Fibroblast of skin of abdomen (primary cell): Measurements from ENCODE around the gene CSGALNACT2. TPM values are rescaled to one million over a fixed set of nuclear protein-coding genes. Genes with fewer than 3 reads are reported as not detected.
"Not testable (repeated sequence)": the region's sequence is repeated elsewhere in the genome, so short reads cannot be mapped to it uniquely, and the experiment has no call there.

Source experiments
- DNase-seq: peaks from one replicate; pipeline ENCODE4 v3.0.0-alpha.2; 2013
- polyA plus RNA-seq, 2 experiments: library from polyadenylated mRNA; unstranded; fragments of 120-200 nt; gene quantifications; one replicate each; pipeline ENCODE4 v1.2.1, GENCODE V29; 2013; ENCODE audit not compliant: insufficient read length in 2 of 2

The CSGALNACT2 gene, protein sequence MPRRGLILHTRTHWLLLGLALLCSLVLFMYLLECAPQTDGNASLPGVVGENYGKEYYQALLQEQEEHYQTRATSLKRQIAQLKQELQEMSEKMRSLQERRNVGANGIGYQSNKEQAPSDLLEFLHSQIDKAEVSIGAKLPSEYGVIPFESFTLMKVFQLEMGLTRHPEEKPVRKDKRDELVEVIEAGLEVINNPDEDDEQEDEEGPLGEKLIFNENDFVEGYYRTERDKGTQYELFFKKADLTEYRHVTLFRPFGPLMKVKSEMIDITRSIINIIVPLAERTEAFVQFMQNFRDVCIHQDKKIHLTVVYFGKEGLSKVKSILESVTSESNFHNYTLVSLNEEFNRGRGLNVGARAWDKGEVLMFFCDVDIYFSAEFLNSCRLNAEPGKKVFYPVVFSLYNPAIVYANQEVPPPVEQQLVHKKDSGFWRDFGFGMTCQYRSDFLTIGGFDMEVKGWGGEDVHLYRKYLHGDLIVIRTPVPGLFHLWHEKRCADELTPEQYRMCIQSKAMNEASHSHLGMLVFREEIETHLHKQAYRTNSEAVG
- 21.6 TPM for polyA plus RNA-seq (2013, experiment 1 of 2; ENCODE audit: insufficient read length)
- polyA plus RNA-seq (2013, experiment 2 of 2; ENCODE audit: insufficient read length), result 21.4 TPM

DNA sequence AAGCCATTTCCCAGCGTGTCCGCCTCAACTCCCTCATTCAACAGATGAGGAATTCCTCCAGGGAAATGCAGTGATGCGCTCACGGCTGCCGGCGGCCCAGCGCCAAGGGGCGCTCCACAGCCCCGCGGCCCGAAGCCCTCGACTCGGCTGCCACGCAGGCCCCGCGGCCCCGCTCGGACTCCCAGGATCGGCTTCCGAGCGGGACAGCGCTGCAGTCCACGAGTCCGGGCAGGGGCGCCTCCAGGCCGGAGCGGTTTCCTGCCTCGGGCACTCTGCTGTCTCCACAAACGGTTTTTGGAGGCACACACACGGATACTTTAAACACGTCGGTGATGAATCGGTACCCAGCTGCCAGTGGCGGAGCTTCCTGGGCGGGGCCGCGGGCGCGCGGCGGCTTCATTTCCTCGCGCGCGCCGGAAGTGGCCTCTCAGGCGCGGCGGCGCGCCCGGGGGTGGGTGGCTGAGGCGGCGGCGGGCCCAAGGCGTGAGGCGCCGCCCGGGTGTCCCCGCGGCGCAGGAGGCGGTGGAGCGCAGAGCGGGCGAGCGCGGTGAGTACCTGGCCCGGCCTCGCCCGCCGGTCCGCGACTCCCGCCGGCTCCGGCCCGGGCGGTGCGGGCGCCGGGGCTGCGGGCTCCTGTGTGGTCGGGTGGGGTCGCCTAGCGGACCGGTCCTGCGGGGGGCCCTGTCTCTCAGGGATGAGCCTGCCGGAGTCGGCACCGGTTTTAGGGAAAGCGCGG, at the start of gene CSGALNACT2:
Gene CSGALNACT2, plus strand, starts transcription at position 425 of the 736 bp plus-strand sequence. CDS start 16,705 bp downstream, outside the sequence.
- DNase-seq, result peak; percentile 85

DNA sequence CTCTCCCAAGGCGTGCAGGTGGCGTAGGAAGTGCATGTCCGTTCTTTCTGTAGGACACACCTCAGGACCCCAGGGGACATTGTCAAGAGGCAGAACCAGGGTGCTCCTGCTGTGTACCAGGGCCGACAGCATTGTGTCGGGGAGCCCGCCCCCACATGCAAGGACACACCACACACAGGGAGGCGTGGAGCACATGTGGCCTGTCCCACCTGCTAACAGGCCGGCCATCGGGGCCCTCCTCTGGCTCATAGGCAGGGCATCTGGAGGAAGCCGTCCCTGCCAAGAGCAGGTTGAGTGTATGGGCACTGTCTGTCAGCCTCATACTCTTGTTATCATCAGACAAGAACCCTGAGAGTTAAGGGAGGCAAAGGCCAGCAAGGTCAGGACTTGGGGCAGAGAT, 48.7 kb upstream of the CSGALNACT2 start:
- DNase-seq, result no peak

DNA sequence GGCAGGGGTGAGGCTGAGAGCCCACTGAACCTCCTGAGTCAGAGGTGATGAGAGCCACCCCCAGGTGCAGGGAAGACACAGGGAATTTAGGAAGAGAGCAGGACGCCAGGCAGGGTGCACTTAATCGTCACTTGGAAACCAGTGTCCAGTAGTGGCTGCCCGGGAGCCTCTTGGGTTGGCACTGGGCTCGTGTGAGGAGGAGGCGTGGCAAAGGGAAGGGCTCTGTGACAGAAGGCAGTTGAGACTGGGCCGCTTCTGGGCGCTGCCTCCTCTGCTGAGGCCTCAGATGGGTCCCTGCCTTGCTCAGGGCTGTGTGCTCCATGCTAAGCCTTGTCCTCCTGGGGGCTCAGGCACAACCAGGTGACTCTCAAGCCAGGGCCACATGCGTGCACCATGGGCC, 48.1 kb upstream of the CSGALNACT2 start:
- no peak for DNase-seq

DNA sequence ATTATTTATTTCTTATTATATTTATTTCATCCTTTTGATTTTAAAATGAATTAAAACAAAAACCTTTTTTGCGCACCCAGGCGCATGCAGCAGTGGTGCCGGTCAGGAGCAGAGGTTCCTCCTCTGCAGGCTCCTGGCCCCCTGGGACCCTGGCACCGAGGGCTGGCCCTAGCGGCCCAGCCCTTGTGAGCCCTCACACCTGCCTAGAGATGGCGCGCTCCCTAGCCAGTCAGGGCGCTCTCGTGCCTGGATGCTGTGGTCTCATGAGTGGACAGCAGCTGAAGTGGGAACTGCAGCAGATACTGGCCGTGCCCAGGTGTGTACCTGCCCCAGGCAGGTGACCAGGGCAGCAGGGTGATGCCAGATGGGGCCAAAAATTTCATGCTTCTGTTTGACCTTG, 47.6 kb upstream of the CSGALNACT2 start:
- no peak for DNase-seq

- no peak for DNase-seq
Measured at GRCh38 chr10:43091846-43092245, 46.4 kb upstream of the CSGALNACT2 start.

- DNase-seq, result no peak
Measured at GRCh38 chr10:43093423-43094076, 44.7 kb upstream of the CSGALNACT2 start.

GRCh38 chr10:43094085-43094484, 44.2 kb upstream of the CSGALNACT2 start:
- no peak for DNase-seq

DNA sequence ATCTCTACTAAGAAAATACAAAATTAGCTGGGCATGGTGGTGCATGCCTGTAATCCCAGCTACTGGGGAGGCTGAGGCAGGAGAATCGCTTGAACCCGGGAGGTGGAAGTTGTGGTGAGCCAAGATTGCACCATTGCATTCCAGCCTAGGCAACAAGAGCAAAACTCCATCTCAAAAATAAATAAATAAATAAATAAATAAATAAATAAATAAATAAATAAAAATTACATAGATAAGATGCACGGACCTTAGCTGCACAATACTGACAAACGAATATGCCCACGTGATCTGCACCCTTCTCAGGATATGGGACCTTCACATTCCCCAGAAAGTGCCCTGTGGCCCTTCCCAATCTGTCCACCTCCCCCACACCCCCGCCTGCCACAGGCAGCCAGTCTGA, 38.9 kb upstream of the CSGALNACT2 start:
- DNase-seq, result not testable (repeated sequence)

GRCh38 chr10:43099928-43100327, 38.3 kb upstream of the CSGALNACT2 start:
- no peak for DNase-seq

DNA sequence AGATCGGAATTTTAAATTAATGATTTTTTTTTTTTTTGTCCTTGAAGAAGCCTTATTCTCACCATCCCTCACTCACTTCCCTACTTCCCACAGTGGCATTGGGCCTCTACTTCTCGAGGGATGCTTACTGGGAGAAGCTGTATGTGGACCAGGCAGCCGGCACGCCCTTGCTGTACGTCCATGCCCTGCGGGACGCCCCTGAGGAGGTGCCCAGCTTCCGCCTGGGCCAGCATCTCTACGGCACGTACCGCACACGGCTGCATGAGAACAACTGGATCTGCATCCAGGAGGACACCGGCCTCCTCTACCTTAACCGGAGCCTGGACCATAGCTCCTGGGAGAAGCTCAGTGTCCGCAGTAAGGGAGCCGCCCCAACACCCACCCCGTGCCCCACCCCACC, 37.9 kb upstream of the CSGALNACT2 start:
- no peak for DNase-seq

DNA sequence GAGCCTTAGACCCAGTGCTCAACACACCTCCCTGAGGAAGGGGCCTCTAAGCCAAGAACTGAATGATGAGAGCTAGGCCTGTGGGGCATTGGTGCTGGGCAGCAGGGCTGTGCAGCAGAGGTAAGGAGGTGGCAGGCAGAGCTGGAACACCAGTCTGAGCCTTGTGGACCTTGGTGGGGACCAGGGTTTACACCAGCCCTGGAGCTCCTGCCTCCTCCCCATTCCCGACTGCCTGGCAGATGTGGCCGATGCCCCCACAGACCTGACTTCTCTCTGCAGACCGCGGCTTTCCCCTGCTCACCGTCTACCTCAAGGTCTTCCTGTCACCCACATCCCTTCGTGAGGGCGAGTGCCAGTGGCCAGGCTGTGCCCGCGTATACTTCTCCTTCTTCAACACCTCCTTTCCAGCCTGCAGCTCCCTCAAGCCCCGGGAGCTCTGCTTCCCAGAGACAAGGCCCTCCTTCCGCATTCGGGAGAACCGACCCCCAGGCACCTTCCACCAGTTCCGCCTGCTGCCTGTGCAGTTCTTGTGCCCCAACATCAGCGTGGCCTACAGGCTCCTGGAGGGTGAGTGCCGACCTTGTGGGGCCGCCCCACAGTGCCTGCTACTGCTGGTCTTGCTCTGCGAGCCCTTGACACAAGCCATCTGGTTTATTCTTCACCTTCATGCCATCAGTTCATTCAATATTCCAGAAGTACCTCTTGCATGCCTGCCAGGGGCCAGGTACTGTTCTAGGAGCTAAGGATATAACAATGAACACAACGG, 36.0 kb upstream of the CSGALNACT2 start:
- DNase-seq, result no peak

DNA sequence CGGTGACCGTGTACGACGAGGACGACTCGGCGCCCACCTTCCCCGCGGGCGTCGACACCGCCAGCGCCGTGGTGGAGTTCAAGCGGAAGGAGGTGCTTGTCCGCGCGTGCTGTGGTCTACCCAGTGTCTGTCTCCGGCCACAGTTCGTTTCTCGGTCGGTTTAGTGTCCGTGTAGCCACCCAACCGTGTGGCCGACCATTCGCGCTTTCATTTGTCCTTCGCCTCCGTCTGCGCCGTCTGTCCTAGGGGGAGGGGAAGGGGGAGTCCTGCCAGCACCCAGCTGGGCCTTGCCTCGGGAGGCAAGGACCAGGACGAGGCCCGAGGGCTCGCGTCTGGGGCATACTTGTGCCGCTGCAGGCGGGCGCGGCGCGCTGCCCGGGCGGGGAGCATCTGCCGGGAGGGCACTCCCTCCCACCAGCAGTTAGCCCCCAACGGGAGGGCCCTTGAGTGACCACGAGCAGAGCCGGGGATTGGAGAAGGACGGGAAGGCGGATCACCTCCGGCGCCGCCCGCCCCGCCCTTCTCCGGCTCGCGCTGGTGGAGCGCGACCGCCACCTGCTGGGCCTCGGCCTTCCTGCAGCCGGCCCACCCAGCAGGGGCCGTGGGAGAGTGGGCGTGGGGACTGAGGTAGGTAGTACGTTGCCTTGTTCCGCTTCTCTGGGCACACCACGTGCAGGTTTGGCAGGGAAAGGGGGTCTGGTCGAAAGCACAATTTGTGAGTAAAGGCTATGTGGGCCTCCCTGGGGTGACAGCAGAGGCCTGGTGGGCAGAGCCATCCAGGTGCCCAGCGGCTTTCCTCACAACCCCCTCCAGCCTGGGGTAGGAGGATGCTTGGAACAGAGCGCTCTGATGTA, 32.9 kb upstream of the CSGALNACT2 start:
- peak; percentile 77 for DNase-seq

DNA sequence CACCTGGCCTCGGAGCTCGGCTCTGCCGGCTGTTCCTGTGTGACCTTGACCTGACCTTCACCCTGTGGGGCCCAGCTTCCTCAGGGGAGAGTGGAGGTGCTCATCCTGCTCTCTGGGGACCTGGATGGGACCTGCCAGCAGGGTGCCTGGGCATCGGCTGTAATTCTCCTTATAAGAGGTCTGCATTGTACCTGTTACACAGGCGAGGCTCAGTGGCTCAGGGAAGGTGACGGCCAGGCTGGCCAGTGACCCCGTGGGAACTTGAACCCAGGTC, 32.4 kb upstream of the CSGALNACT2 start:
- no peak for DNase-seq

DNA sequence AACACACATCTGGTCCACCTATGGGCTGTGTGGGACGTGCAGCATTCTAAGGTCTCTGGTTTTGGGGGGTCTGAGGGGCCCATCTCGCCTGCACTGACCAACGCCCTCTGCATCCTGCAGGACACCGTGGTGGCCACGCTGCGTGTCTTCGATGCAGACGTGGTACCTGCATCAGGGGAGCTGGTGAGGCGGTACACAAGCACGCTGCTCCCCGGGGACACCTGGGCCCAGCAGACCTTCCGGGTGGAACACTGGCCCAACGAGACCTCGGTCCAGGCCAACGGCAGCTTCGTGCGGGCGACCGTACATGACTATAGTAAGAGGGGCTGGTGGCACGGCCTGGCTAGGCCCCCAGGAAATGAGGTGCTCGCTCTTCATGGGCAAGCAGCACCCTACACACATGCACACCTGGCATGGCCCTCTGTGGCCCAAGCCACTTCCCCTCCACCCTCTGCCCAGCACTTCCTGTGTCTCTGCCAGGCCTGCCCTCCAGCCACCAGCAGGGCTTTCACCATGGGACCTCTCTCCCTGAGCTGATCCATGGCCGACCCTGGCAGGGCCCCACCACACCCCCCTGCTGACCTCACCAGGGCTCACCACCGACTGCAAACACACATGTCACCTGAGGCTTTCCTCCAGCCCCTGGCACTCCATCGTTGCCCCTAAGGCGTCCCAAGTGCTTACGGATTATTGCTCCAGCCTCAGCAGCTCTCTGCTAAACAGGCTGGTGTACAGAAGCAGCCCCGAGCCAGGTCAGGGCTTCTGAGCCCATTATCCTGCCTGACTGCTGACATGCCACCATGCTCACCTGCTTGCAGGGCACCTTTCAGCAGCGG, 31.8 kb upstream of the CSGALNACT2 start:
- no peak for DNase-seq

DNA sequence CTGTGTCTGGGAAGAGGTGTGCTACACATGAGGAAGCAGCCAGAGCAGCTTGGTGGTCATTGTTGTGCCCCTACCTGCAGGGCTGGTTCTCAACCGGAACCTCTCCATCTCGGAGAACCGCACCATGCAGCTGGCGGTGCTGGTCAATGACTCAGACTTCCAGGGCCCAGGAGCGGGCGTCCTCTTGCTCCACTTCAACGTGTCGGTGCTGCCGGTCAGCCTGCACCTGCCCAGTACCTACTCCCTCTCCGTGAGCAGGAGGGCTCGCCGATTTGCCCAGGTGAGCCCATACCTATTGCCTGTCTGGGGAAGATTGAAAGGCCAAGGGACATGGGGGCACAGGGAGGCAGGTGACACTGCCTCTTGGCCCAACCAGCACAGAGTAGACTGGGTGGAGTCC, 29.3 kb upstream of the CSGALNACT2 start:
- DNase-seq, result no peak

GRCh38 chr10:43109671-43110249, 28.5 kb upstream of the CSGALNACT2 start:
- no peak for DNase-seq

DNA sequence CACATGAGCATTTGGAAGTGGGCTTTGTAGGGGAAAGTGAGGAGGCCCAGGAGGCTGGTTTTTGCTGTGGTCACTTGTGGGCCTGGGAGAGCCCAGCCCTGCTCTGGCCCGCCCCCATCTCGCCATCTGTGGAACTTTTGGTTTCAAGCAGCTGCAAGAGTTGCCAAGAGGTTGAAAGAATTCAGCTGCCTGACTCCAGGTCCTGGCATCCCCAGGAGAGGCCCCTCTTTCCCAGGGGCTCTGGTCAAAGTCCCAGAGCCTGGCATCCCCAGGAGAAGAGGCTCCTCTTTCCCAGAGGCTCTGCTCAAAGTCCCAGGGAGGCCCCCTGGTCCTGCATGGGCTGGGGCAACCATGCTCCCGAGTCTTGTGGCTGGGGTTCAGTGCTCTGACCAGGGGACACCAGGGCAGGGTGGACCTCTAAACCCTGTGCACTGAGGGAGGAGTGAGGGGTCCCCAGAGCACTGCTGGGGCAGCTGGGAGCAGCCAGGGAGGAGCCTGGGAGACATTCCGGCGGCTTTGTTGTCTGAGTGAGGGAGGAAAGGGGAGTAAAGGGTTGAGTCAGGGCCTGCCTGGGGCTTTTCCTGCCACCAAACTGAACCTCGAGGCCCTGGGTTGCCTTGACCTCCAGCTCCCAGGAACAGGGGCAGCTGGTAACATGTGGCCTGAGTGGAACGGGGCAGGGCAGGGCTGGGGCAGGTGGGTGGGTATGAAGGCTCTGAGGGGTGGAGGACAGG, 27.7 kb upstream of the CSGALNACT2 start:
- DNase-seq, result peak; percentile 62

GRCh38 chr10:43111101-43111500, 27.1 kb upstream of the CSGALNACT2 start:
- DNase-seq, result no peak

- DNase-seq, result no peak
Measured at GRCh38 chr10:43111921-43112607, 26.2 kb upstream of the CSGALNACT2 start.
